HEK293 (cell line): Measurements from ENCODE around the gene HOXB8.

ENCODE experiments used
- GLIS1 ChIP-seq: fragments of 450-650 bp; formaldehyde crosslinking; IDR thresholded peaks from 2 replicates; pipeline ENCODE4 v1.5.1; 2016; ENCODE audit warnings: missing biosample characterization, missing genetic modification characterization
- GLIS2 ChIP-seq: fragments of 450-650 bp; formaldehyde crosslinking; IDR thresholded peaks from 2 replicates; pipeline ENCODE4 v1.5.1; 2016; ENCODE audit warnings: missing biosample characterization, missing genetic modification characterization
- IKZF3 ChIP-seq: fragments of 450-650 bp; IDR thresholded peaks from 2 replicates; pipeline ENCODE4 v1.5.0; 2018; ENCODE audit warnings: missing biosample characterization, mild to moderate bottlenecking, missing genetic modification characterization, moderate library complexity
- KLF1 ChIP-seq: fragments of 450-650 bp; formaldehyde crosslinking; IDR thresholded peaks from 2 replicates; pipeline ENCODE4 v1.5.1; 2016; ENCODE audit warnings: missing biosample characterization, missing genetic modification characterization
- KLF17 ChIP-seq: fragments of 450-650 bp; formaldehyde crosslinking; IDR thresholded peaks from 2 replicates; pipeline ENCODE4 v1.5.1; 2016; ENCODE audit warnings: missing biosample characterization, missing genetic modification characterization
- KLF9 ChIP-seq: fragments of 450-650 bp; formaldehyde crosslinking; IDR thresholded peaks from 2 replicates; pipeline ENCODE4 v1.5.1; 2016; ENCODE audit warnings: missing biosample characterization, missing genetic modification characterization, low read depth
- MZF1 ChIP-seq: fragments of 450-650 bp; formaldehyde crosslinking; IDR thresholded peaks from 2 replicates; pipeline ENCODE4 v1.5.1; 2017; ENCODE audit warnings: missing biosample characterization, missing genetic modification characterization, borderline replicate concordance
- SALL2 ChIP-seq: fragments of 450-650 bp; formaldehyde crosslinking; IDR thresholded peaks from 2 replicates; pipeline ENCODE4 v1.5.0; 2017; ENCODE audit warnings: missing biosample characterization, mild to moderate bottlenecking, missing genetic modification characterization, borderline replicate concordance
- SETDB1 ChIP-seq: IDR thresholded peaks from one replicate; pipeline ENCODE4 v1.6.1; 2017; ENCODE audit warnings: mild to moderate bottlenecking, low read length, moderate library complexity, mixed read lengths; ENCODE audit not compliant: insufficient read length
- ZFHX2 ChIP-seq: fragments of 450-650 bp; formaldehyde crosslinking; conservative IDR thresholded peaks from 2 replicates; pipeline ENCODE4 v1.5.1; 2016; ENCODE audit warnings: missing biosample characterization, missing genetic modification characterization
- ZFP37 ChIP-seq: fragments of 450-650 bp; formaldehyde crosslinking; IDR thresholded peaks from 2 replicates; pipeline ENCODE4 v1.5.1; 2016; ENCODE audit warnings: missing biosample characterization, missing genetic modification characterization
- ZNF114 ChIP-seq: fragments of 450-650 bp; formaldehyde crosslinking; IDR thresholded peaks from 2 replicates; pipeline ENCODE4 v1.5.0; 2017; ENCODE audit warnings: missing biosample characterization, missing genetic modification characterization
- ZNF121 ChIP-seq: fragments of 450-650 bp; formaldehyde crosslinking; IDR thresholded peaks from 2 replicates; pipeline ENCODE4 v1.5.1; 2016; ENCODE audit warnings: missing biosample characterization, missing genetic modification characterization
- ZNF169 ChIP-seq: fragments of 450-650 bp; formaldehyde crosslinking; IDR thresholded peaks from 2 replicates; pipeline ENCODE4 v1.5.1; 2016; ENCODE audit warnings: missing biosample characterization, missing genetic modification characterization
- ZNF184 ChIP-seq: fragments of 450-650 bp; IDR thresholded peaks from 2 replicates; pipeline ENCODE4 v1.5.1; 2018; ENCODE audit warnings: missing biosample characterization, mild to moderate bottlenecking, missing genetic modification characterization
- ZNF19 ChIP-seq: fragments of 450-650 bp; formaldehyde crosslinking; IDR thresholded peaks from 2 replicates; pipeline ENCODE4; 2016; ENCODE audit warnings: missing biosample characterization, missing genetic modification characterization, low read depth
- ZNF214 ChIP-seq: fragments of 450-650 bp; formaldehyde crosslinking; IDR thresholded peaks from 2 replicates; pipeline ENCODE4 v1.5.1; 2017; ENCODE audit warnings: missing biosample characterization, mild to moderate bottlenecking, missing genetic modification characterization, borderline replicate concordance
- ZNF335 ChIP-seq: fragments of 450-650 bp; formaldehyde crosslinking; conservative IDR thresholded peaks from 2 replicates; pipeline ENCODE4 v1.5.1; 2016; ENCODE audit warnings: missing biosample characterization, missing genetic modification characterization
- ZNF549 ChIP-seq: fragments of 450-650 bp; IDR thresholded peaks from 2 replicates; pipeline ENCODE4 v1.5.1; 2018; ENCODE audit warnings: missing biosample characterization, missing genetic modification characterization, mild to moderate bottlenecking, inconsistent platforms, moderate library complexity
- ZNF558 ChIP-seq: fragments of 450-650 bp; formaldehyde crosslinking; IDR thresholded peaks from 2 replicates; pipeline ENCODE4 v1.5.1; 2016; ENCODE audit warnings: missing biosample characterization, missing genetic modification characterization
- ZNF571 ChIP-seq: fragments of 450-650 bp; formaldehyde crosslinking; IDR thresholded peaks from 2 replicates; pipeline ENCODE4 v1.5.0; 2017; ENCODE audit warnings: missing biosample characterization, missing genetic modification characterization
- ZNF585B ChIP-seq: fragments of 450-650 bp; formaldehyde crosslinking; IDR thresholded peaks from 2 replicates; pipeline ENCODE4 v1.5.1; 2016; ENCODE audit warnings: missing biosample characterization, missing genetic modification characterization
- ZNF626 ChIP-seq: fragments of 450-650 bp; sonication (Bioruptor Pico); formaldehyde crosslinking; IDR thresholded peaks from 2 replicates; pipeline ENCODE4 v1.5.1; 2018; ENCODE audit warnings: missing biosample characterization, missing genetic modification characterization, inconsistent platforms
- ZNF654 ChIP-seq: fragments of 450-650 bp; formaldehyde crosslinking; IDR thresholded peaks from 2 replicates; pipeline ENCODE4 v1.5.1; 2016; ENCODE audit warnings: low read depth, missing biosample characterization, missing genetic modification characterization
- ZNF670 ChIP-seq: fragments of 450-650 bp; formaldehyde crosslinking; IDR thresholded peaks from 2 replicates; pipeline ENCODE4 v1.5.1; 2016; ENCODE audit warnings: missing biosample characterization, missing genetic modification characterization, low read depth
- ZNF76 ChIP-seq: fragments of 450-650 bp; formaldehyde crosslinking; IDR thresholded peaks from 2 replicates; pipeline ENCODE4; 2016; ENCODE audit warnings: low read depth, missing biosample characterization, missing genetic modification characterization, borderline replicate concordance
- ZNF776 ChIP-seq: fragments of 450-650 bp; formaldehyde crosslinking; IDR thresholded peaks from 2 replicates; pipeline ENCODE4 v1.5.0; 2017; ENCODE audit warnings: missing biosample characterization, missing genetic modification characterization, borderline replicate concordance
- ZNF837 ChIP-seq: fragments of 450-650 bp; formaldehyde crosslinking; IDR thresholded peaks from 2 replicates; pipeline ENCODE4 v1.5.1; 2016; ENCODE audit warnings: missing biosample characterization, missing genetic modification characterization
- ZSCAN16 ChIP-seq: fragments of 450-650 bp; formaldehyde crosslinking; IDR thresholded peaks from 2 replicates; pipeline ENCODE4 v1.5.1; 2016; ENCODE audit warnings: missing biosample characterization, missing genetic modification characterization
- ZXDB ChIP-seq: fragments of 450-650 bp; formaldehyde crosslinking; IDR thresholded peaks from 2 replicates; pipeline ENCODE4 v1.5.1; 2016; ENCODE audit warnings: missing biosample characterization, missing genetic modification characterization
- TF ChIP-seq, protein P1 (sequence below): fragments of 450-650 bp; IDR thresholded peaks from 2 replicates; pipeline ENCODE4 v1.5.1; 2018; ENCODE audit warnings: missing biosample characterization, mild to moderate bottlenecking, missing genetic modification characterization
- TF ChIP-seq, protein P2 (sequence below): fragments of 450-650 bp; formaldehyde crosslinking; IDR thresholded peaks from 2 replicates; pipeline ENCODE4 v1.5.1; 2016; ENCODE audit warnings: missing biosample characterization, missing genetic modification characterization
- TF ChIP-seq, protein P3 (sequence below): fragments of 450-650 bp; formaldehyde crosslinking; IDR thresholded peaks from 2 replicates; pipeline ENCODE4 v1.5.1; 2016; ENCODE audit warnings: missing biosample characterization, missing genetic modification characterization, borderline replicate concordance

HOXB8 gene

GRCh38 chr17:48611681-48612455, 3.2 kb downstream of the HOXB8 start (continued):
- TF ChIP-seq, protein P1, sequence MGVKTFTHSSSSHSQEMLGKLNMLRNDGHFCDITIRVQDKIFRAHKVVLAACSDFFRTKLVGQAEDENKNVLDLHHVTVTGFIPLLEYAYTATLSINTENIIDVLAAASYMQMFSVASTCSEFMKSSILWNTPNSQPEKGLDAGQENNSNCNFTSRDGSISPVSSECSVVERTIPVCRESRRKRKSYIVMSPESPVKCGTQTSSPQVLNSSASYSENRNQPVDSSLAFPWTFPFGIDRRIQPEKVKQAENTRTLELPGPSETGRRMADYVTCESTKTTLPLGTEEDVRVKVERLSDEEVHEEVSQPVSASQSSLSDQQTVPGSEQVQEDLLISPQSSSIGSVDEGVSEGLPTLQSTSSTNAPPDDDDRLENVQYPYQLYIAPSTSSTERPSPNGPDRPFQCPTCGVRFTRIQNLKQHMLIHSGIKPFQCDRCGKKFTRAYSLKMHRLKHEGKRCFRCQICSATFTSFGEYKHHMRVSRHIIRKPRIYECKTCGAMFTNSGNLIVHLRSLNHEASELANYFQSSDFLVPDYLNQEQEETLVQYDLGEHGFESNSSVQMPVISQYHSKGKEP (tag by site-specific recombination): peak; percentile 52; the same call in 1 of the 2 replicates
- 0 out of 2 replicates have a peak, but pooled peaks have one; percentile 64 for TF ChIP-seq MZF1 (tag by site-specific recombination)
- no peak for TF ChIP-seq SALL2 (tag by site-specific recombination)
- TF ChIP-seq ZSCAN16 (tag by site-specific recombination): no peak
- no peak for TF ChIP-seq ZNF114
- TF ChIP-seq ZNF670: no peak
- TF ChIP-seq, protein P2, sequence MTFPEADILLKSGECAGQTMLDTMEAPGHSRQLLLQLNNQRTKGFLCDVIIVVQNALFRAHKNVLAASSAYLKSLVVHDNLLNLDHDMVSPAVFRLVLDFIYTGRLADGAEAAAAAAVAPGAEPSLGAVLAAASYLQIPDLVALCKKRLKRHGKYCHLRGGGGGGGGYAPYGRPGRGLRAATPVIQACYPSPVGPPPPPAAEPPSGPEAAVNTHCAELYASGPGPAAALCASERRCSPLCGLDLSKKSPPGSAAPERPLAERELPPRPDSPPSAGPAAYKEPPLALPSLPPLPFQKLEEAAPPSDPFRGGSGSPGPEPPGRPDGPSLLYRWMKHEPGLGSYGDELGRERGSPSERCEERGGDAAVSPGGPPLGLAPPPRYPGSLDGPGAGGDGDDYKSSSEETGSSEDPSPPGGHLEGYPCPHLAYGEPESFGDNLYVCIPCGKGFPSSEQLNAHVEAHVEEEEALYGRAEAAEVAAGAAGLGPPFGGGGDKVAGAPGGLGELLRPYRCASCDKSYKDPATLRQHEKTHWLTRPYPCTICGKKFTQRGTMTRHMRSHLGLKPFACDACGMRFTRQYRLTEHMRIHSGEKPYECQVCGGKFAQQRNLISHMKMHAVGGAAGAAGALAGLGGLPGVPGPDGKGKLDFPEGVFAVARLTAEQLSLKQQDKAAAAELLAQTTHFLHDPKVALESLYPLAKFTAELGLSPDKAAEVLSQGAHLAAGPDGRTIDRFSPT: peak; percentile 66
- no peak for TF ChIP-seq ZNF169 (tag by site-specific recombination)
- peak; percentile 71; the same call in 1 of the 2 replicates for TF ChIP-seq ZNF837 (tag by site-specific recombination)
- no peak for TF ChIP-seq ZNF571 (tag by site-specific recombination)
- no peak for TF ChIP-seq ZNF626 (tag by site-specific recombination)
- peak; percentile 93 for TF ChIP-seq ZXDB (tag by site-specific recombination)
- TF ChIP-seq ZNF19 (tag by site-specific recombination): no peak
- TF ChIP-seq ZNF335 (tag by site-specific recombination): peak; percentile 22; the same call in 1 of the 2 replicates
- TF ChIP-seq GLIS2: peak; percentile 99
- TF ChIP-seq ZNF184 (tag by site-specific recombination): no peak
- TF ChIP-seq KLF1 (tag by site-specific recombination): peak; percentile 8; the same call in 1 of the 2 replicates
- peak; percentile 53; the same call in 1 of the 2 replicates for TF ChIP-seq KLF17 (tag by site-specific recombination)
- TF ChIP-seq, protein P3, sequence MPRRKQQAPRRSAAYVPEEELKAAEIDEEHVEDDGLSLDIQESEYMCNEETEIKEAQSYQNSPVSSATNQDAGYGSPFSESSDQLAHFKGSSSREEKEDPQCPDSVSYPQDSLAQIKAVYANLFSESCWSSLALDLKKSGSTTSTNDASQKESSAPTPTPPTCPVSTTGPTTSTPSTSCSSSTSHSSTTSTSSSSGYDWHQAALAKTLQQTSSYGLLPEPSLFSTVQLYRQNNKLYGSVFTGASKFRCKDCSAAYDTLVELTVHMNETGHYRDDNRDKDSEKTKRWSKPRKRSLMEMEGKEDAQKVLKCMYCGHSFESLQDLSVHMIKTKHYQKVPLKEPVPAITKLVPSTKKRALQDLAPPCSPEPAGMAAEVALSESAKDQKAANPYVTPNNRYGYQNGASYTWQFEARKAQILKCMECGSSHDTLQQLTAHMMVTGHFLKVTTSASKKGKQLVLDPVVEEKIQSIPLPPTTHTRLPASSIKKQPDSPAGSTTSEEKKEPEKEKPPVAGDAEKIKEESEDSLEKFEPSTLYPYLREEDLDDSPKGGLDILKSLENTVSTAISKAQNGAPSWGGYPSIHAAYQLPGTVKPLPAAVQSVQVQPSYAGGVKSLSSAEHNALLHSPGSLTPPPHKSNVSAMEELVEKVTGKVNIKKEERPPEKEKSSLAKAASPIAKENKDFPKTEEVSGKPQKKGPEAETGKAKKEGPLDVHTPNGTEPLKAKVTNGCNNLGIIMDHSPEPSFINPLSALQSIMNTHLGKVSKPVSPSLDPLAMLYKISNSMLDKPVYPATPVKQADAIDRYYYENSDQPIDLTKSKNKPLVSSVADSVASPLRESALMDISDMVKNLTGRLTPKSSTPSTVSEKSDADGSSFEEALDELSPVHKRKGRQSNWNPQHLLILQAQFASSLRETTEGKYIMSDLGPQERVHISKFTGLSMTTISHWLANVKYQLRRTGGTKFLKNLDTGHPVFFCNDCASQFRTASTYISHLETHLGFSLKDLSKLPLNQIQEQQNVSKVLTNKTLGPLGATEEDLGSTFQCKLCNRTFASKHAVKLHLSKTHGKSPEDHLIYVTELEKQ: no peak
- TF ChIP-seq ZNF654 (tag by site-specific recombination): no peak
- TF ChIP-seq IKZF3: peak; percentile 94
- no peak for TF ChIP-seq ZNF776 (tag by site-specific recombination)
- TF ChIP-seq ZFHX2 (tag by site-specific recombination): peak; percentile 32
- TF ChIP-seq ZNF76 (tag by site-specific recombination): peak; percentile 74
- TF ChIP-seq ZNF549: no peak
- TF ChIP-seq ZNF585B: no peak
- no peak for TF ChIP-seq SETDB1
- no peak for TF ChIP-seq ZNF558 (tag by site-specific recombination)
- TF ChIP-seq ZNF121 (tag by site-specific recombination): no peak
- peak; percentile 83 for TF ChIP-seq GLIS1 (tag by site-specific recombination)
- TF ChIP-seq ZFP37 (tag by site-specific recombination): peak; percentile 81
- no peak for TF ChIP-seq ZNF214
- TF ChIP-seq KLF9 (tag by site-specific recombination): peak; percentile 27; the same call in 1 of the 2 replicates
